Stimulated activated CD8-positive, alpha-beta memory T cell treated with anti-CD3 and anti-CD28 coated beads, Interleukin-7, amount 100 ng/mL, for 48 hours (primary cell): Measurements from ENCODE around the gene ALDH1A3.

ENCODE experiments used
- DNase-seq, 2 donors: peaks; one replicate each; pipeline ENCODE4 v3.0.0-alpha.2; 2020; ENCODE audit warnings: low read depth in 1 of 2; ENCODE audit errors: extremely low read depth in 1 of 2

The ALDH1A3 gene

DNA sequence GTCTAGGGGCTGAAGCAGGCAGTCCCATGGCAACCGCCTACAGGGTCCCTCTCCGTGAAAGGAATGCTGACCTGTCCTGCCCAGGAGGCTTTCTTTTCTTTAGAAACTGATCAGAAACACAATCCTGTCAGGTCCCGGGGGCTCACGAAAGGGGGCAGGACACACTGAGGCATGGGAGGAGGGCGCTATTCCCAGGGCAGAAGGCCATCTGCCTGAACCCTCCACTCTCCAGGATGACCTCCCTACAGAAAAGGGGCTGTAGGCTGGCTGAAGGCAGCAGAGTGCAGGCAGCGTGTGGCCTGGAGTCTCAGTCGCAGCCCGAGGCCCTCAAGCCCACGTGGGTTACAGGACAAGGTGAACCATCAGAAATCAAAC, 21.2 kb downstream of the ALDH1A3 start:
- no peak for DNase-seq

DNA sequence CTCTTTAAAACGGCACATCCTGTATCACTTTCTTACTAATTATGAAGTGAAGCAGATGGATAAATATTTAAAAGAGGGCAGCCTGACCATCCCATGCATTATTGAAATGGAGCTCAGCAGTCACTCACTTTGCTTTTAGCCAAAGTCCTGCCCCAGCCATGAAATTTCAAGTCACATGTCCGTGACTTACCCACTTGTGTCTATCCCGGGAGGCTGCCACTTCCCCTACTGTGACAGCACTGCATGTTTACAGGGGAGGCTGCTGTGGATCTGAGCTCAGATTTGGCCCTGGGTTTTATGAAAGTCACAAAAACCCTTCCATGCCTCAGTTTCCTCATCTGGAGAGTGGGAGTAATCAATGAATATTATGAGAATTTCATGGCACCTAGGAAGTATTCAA, 21.7 kb downstream of the ALDH1A3 start:
- DNase-seq = no peak

DNA sequence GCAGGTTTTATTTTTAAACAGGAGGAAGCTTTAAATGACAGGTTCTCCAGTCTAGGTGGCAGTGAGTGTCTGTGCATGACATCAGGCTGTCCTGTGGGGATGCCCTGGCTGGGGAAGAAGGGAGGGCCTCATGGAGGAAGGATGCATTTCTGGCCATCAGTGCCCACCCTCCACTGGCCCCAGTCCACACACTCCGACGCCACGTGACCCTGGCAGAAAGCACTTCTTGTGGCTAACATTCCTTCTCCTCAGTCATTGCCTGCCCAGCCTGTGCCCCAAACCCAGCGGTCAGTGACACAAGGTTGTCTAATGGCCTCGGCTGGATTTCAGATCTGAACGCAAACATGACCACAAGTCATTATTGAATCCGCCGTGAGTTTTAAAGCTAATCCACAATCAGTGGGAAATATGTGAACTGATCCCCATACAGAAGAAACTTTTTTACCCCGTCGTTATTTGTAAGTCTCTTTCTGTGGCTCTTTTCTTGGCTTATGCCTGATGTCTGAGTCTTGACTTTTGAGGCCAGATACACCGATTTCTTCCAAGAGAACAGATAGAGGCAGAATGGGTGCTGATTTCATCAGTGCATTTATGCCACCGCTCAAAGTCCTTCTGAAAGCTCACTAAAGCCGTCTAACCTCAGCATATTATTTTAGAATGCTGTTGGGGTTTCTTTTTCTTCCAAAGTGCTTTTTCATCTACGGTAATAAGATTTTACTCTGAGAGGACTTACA, 22.2 kb downstream of the ALDH1A3 start:
- no peak for DNase-seq

DNA sequence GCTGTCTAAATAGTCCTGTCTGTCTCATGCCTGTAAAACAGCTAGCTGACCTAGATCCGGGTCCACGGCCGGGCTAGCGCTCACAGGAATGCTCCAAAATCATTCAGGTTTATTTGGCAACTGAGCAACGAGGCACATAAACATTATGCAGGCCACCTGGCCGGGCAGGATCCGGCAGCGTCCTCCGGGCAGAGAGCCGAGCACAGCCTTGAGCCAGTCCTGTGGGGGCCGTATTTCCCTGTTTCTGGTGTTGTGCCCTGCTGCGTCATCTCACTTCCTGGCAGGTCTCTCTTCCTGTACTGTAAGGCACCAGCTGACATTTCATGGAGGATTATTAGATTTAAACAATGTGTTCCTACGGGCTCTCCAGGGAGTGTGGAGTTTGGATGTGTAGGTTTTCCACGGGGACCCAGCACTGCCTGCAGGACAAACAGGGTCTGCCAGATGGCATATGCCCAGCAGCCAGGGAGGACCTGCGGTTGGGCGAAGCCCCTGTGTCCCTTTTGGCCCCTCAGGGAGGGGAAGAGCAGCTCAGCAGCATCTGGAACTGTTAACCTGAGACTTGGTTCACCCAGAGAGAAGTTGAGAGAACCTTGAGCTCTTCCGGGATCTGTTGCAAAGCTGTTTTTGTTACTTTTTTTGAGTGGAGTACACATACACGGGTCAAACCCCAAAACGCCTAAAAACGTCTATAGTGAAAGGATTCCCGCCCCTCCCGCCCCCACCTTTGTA, 23.0 kb downstream of the ALDH1A3 start:
- DNase-seq = no peak

DNA sequence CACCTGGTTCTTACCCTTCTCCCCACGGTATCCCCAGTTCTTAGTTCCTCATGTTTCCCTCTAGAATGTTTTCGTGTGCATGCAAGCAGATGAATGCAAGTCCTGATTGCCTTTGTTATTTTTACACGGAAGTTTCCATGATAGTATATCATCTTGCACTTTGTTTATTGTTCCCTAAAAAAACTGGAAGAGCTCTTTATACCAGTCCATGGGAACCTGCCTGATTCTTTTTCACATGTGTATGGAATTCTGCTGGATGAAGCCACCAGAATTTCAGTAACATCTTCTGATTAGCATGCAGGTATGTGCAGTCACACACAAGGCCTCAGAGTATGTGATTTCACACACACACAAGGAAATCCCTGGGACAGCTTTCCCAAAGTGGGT, 23.5 kb downstream of the ALDH1A3 start:
- DNase-seq = no peak

DNA sequence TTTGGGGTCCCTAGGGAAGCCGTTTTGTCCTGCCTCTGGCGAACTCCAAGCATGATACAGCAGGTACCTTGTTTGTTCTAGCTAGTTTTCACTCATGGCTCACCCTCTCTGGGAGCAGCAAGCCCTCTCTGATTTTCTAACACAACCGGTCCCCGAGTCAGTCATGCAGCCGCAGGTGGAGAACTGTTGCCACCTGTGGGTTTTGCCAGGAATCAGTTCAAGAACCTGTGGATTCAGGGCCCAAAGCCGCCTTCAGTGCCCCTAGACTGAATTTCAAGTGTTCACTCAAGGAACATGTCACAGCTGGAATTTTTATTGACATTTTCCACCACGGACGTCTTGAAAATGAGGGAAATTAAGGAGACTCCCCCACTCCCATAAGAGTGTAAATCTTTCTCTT, 26.2 kb downstream of the ALDH1A3 start:
- no peak for DNase-seq

DNA sequence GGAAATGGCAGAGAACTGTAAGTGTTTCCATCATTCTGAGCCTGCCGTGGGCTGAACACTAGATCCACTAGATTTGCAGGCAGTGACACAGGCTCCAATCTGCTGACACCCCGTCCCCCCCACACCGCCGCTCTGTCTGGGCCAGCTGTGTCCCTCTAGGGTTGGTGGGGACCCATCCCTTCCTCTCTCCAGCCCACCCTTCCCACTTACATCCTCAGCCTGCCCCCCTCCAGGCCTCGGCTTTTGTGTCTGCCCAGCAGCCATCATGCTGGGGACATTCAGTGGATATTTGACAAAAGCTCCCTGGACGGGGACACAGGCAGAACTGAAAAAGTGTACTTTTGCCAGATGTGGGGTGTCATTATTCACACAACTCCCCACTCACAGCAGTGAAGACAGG, 28.8 kb downstream of the ALDH1A3 start:
- DNase-seq = no peak

DNA sequence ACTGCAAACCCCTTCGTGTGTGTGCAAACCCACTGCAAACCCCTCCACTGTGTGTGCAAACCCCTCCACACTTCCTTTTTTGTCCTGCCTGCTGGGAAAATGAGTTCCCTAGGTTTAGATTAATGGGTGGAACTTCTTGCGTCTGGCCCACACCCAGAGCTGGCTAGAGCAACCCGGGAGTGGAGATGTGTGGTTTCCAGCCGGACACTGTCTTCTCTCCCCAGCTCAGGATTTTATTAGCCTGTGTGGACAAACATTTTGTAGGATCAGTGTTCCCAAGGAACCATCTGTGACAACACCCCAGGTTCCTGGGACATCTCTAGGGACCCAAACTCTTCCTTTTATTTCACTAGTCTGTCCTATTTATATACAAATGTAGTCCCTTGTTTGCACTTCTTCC, 29.9 kb downstream of the ALDH1A3 start:
- no peak for DNase-seq

DNA sequence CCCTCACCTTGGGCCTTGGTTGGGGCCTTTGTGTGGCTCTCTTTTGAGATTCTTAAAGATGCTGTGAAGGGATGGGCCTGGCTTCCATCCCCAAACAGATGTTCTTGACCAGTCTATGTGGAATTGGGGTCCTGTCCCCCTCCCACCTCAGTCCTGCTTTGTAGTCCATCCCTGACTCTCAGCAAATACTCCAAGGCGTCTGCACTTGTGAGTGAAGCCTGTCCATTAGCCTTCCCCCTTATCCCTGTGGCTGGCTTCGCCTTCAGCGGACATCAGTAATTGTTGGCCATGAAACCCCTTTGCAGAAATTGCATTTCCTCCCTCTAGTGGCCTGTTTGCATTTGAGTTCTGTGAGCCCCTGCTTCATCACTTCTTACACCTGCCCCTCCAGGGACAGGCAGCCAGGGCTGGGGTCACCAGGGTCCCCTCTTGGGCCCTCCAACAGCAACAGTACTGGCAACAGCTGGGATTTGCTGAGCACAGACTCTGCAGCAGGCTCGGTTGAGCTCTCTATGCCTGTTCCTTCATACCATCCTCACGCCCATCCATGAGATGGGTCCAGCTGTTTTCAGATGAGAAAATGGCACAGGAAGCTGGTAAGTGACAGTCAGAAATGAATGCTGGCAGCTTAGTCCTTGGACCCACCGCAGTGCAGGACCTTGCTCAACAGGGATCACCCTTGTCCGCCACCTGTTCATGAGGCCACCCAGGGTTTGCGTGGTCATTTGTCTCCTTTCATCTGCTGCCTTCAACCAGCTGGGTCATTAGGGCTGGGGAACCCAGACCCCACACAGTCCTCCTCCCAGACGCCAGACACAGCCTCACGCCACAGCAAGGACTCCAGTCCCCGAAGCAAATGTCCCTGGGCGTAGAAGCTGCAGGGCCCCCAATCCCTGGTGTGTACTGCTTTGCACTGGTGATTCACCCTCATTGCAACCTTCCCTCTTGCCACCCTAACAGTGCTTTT, 30.6 kb downstream of the ALDH1A3 start:
- no peak for DNase-seq

DNA sequence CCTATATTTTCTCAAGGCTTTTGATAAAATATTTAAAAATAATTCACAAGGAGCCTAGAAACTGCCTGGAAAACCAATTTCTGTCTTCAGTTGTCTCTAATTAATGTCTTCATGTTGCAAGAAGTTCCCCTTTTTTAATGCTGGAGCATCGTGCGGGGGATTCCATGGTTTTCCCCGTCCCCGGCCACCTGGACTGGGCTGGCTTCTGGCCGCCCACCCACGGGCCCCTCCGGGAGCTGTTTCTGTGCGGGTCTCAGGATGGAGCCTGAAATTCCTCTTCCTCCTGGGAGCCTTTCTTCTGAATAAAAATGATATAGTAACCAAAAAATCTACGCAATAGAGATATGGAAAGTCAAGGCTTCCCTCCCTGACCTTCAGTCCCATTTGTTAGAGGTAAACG, 31.5 kb downstream of the ALDH1A3 start:
- DNase-seq = no peak

DNA sequence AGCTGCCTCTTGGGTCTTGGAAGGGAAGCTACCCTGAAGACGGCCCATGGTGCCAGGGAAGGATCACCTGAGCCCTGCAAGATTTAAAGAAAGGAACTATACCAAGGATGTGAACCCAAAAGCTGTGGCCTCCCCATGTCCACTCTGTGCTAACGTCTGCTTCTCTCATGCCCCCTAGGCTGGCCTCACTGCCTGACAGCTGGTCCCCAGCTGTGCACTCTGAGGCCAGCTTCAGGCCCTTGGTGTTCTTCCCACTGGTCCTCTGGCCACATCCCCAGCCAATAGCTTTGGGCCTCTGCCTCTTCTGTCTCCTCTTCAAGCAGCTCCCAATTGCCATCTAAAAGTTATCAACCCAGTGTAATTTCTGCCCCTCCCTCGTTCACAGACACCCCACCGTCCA, 34.3 kb downstream of the ALDH1A3 start:
- DNase-seq = no peak

DNA sequence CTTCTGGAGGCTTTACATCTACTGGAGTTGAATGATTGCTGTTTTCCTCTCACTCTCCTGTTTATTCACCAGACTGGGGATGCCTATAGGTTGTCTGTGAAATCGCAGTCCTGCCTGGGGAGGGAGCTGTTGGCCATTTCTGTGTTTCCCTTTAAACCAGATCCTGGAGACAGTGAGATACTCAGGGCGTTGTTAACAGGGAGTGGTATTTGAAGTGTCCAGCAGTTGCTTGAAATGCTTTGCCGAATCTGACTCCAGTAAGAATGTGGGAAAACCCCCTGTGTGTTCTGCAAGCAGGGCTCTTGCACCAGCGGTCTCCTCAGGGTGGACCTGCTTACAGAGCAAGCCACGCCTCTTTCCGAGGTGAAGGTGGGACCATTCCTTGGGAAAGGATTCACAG, 35.2 kb downstream of the ALDH1A3 start:
- no peak for DNase-seq

DNA sequence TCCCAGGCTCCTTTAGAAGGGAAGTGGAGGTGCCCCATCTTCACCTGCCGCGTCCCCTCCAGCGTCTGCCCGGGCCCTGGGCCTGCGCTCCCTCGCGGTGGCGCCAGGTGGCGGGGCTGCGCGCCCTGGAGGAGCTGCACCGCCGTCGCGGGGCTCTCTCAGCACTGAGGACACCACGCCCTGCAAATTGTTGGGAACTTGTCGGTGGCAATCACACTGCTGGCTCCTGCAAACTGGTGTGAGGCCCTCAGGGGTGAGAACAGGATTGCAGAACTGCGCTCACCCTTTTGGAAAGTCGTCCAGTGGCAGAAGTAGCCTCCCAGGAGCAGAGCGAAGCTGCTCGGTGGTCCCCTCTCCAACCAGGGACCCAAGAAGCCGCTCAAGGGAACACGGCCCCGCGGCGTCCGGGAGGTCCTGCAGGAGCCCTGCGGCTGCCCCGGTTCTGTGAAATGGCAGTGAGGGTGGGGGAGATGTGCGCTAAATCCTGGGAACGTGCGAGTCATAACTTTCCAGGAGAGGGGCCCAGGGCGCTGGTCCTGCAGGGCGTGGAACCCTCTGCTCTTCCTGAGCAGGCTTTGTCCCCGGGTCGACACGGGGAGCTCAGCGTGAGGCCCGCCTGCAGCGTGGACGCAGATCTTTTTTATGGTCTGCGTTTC, 38.5 kb downstream of the ALDH1A3 start:
- DNase-seq = peak; percentile 43 to 50

DNA sequence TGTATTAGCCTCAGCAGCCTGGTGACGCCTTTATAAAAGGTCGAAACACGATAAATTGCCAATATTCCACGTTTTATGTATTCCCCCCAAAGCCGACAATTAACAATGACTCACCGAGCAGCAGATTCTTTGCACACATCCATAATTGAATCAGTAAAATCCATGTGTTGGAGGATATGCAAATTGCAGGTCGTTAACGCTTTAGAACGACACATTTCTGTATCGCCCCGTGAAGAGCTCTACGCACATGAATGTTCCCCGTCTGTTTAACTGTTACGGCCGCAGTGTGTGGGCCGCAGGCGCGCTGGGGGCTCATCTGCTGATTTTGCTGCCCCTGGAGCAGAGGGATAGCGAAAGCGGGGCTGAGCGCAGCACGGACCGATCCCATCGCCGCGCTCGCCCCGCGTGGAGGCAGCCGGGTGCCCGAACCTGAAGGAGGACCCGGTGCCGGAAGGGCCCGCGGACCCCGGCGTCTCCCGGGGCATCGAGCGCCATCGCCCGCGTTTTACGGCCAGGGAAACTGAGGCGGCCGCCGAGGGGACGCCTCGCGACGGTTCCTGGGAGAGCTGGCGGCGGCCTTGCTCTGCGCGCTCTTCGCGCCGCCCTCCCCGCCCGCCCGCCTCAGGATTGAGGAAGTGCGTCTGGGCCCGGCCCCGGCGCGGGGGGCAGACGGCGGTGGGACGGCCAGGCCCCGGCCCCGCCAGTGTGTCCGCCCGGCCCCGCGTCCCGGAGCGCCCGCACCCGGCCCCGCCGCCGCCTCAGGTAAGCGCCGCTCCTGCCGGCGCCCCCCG, 39.3 kb downstream of the ALDH1A3 start, which contains the start of gene LRRK1:
Gene LRRK1 (plus strand): TSS at position 668 of the 791 bp plus-strand sequence. CDS start 5,276 bp downstream, outside the sequence.
- no peak for DNase-seq

DNA sequence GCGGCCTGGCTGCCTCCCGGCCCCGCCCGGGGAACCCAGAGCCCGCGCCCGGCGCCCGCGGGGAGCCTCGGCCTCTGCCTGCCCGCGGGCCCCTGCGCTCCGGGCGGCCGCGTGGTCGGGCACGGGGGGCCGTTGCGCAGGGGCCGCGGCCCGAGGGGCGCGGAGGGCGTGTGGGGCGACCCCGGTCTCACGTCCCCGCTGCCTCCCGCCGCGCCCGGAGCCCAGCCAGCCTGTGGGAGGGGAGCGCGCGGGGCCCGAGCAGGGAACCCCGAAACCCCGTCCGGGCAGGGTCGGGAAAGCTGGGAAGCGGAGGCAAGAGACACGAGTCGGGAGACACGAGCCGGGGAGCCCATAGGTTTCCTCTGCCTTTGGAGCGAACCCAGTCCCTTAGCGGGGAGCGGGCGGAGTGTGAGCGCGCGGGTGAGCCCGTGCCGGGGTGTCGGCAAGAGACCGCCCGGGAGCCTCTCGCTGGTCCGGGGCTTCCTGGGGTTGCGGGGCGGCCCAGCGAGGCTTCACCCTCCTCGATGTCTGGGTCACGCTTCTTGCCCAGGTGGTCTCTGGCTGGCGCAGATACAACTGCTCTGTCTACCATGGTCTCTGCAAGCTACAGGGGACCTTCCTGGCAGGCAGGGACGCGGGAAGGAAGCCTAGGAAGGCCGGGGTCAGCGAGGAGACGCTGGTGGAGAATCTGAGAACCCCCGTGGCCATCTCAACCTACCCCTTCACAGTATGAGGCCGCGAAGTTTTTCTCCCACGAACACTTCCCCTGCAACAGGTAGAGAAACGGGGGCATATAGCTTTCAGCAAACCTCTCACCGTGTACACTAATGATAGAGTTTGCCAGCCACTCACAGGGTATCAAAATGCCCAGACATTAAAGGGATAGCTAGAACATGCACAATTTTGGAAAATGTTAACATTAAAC, 40.1 kb downstream of the ALDH1A3 start:
- DNase-seq = no peak

DNA sequence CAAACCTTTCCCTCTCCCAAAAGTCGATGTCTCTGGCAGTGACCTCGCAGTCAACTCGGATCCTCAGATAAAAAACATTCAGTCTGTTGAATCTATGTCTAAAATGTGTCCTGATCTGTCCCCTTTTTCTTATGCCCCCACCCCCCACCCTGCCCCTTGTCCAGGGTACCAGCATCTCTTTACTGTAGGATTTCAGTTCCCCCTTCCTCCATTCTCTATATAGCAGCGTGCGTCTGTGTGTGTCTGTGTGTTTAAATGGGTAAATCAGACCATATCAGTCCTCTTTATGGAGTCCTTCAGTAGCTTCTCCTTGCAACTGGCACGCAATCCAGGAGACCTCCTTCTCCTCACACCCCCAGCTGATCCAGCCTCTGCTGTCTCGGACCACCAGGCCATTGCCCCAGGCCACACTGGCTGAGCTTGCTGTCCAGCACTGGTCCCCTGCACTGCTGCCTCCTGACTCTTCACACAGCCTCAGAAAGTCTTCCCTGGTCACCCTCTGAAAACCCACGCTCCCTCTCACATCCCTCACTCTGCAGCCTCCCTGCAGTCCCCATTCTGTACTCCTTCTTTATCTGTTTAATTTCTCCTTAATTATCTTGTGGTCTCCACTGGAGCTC, 41.0 kb downstream of the ALDH1A3 start:
- no peak for DNase-seq

DNA sequence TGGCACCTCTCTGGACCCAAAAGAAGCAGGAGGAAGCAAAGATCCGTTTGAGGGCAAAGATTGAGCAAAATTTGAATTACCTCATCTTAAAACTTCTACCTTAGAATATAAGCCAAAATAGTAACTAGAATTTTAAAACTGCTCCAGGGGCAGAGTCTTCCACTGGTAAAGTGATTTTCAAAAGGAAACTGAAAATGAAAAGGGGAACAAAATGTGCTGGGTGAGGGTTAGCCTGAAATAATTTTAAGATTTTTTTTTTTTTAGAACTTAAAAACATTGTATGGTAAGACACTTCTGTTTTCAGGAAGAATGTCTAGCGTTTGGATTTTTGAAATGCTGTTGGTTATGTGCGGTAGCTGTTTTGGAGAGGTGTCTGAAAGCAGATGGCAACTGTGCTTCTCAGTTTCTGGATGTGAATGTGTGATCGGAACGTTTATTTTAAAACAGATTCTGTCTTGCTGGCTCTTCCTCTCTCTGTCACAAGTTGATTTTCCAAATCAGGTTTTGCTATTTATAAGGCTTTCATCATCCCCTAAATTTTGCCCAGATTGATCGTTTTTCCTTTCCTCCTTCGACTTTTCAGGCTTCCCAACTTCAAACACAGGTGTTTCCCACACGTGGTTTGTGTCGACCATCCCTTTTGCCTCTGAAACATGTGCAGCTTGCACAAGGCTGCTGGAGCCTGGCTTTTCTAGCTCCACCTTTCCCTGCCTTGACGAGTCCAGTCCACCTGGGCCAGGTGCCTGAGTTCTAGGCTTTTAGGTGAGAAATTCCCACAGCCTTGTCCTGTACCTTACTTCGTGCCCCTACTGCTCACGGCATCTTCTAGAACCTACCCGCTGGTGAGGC, 42.8 kb downstream of the ALDH1A3 start:
- DNase-seq = no peak

DNA sequence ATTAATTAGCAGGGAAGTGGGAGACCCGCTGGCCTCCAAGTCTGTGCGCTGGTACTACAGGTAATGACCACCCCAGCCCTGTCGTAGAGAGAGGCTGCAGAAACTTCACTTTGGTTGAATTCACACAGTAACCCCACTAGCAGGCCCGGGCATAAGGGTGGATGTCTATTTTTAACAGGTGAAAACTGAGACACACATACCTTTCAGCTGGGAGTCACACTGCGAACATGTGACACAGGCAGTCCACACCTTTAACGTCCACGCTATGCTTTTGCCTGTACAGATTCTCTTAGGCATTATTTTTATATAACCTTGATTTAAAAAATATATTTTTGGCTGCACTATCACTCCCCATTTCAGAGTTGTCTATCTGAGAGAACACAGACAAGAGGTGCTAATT, 43.4 kb downstream of the ALDH1A3 start:
- no peak for DNase-seq
